HG02870 (cell line): ENCODE data around the gene NEK9.
"Not testable (repeated sequence)": the region's sequence is repeated elsewhere in the genome, so short reads cannot be mapped to it uniquely, and the experiment has no call there.

ENCODE experiments used
- ATAC-seq: cut with Tn5 transposase; IDR thresholded peaks from one replicate; pipeline ENCODE4 v1.9.1; 2021; ENCODE audit warnings: mild to moderate bottlenecking, moderate library complexity; ENCODE audit not compliant: unreplicated experiment

The NEK9 gene

DNA sequence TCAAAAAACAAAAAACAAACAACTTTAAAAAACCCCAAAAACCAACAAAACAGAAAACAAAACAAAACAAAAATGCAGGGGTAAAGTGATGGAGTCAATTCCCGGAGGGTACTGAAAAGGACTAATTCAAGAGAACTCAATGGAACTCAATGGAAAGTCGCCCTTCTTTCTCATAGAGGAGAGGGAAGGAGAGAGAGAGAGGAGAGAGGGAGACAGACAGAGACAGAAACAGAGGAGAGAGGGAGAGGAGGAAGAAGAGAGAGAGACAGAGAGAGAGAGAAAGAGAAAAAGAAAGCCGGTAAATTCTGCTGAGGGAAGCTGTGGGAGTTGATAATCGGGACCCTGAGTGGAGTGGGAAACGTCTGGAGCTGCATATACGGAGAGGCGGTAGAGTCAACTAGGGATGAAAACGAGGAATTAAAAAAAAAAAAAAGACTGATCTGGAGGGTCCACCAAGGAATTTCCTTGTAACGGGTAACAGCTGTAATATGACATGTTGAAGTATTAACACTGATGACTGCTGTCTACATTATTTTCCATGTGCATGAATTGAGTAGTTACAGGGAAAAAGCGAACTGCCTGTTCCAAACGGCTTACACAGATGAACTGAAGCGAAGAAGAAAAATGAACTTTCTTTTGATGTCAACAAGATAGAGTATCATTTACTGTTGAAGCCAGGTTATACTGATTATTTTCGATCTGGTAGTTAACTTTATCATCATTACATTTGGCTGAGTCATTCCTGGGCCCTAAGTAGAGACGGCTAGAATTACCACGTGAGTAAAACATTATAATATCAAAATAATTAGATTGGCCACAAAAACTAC, 58.3 kb downstream of the NEK9 start:
- peak; percentile 5 for ATAC-seq

DNA sequence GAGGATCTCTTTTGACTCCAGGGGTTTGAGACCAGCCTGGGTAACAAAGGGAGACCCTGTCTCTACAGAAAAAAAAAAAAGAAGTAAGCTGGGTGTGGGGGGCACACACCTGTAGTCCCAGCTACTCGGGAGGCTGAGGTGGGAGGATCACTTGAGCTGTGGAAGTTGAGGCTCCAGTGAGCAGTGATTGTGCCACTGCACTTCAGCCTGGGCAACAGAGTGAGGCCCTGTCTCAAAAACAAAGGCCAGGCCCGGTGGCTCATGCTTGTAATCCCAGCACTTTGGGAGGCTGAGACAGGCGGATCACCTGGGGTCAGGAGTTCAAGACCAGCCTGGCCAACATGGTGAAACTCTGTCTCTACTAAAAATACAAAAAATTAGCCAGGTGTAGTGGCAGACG, 59.1 kb downstream of the NEK9 start:
- not testable (repeated sequence) for ATAC-seq

DNA sequence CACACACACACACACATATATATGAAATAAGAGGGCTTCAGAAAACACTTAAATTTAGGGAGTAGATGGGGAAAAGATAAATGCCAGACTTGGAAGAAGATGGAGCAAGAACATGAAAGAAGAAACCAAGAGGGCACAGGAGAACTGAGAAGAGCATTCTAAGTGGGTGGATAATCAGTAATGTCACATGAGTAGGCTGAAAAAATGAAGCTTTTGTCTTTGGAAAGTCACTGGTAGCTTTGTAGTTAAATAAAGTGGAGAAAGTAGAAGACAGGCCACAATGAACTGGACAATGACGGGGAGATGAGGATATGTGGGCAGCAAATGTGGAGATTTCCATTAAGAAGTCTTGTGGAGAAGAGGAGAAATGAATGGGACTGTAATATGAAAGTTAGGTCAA, 59.6 kb downstream of the NEK9 start:
- no peak for ATAC-seq

DNA sequence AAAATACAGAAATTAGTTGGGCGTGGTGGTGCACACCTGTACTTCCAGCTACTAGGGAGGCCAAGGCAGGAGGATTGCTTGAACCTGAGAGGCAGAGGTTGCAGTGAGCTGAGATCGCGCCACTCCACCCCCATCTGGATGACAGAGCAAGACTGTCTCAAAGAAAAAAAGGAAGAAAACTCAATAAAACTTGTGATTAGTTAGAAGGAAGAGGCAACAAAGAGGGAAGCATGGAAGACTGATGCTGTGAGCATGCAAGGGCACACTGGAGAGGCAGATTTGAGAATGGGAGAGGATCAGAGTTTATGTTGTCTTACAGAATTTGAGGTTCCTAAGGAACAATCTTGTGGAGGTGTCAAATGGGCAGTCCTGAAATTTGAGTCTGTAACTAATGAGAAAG, 60.2 kb downstream of the NEK9 start:
- ATAC-seq: no peak

DNA sequence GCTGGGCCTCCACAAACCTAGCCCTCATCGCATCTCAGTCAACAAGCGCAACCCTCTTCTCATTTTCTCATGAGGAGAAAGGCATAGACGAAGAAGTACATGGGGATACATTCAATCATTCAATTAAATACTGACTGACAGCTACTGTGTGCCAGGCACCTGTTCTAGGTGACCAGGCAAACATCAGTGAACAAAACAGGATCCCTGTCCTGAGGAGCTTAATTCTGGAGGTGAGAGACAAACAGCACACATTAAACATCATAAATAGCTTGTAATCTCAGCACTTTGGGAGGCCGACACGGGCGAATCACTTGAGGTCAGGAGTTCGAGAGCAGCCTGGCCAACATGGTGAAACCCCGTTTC, 62.7 kb downstream of the NEK9 start:
- no peak for ATAC-seq

DNA sequence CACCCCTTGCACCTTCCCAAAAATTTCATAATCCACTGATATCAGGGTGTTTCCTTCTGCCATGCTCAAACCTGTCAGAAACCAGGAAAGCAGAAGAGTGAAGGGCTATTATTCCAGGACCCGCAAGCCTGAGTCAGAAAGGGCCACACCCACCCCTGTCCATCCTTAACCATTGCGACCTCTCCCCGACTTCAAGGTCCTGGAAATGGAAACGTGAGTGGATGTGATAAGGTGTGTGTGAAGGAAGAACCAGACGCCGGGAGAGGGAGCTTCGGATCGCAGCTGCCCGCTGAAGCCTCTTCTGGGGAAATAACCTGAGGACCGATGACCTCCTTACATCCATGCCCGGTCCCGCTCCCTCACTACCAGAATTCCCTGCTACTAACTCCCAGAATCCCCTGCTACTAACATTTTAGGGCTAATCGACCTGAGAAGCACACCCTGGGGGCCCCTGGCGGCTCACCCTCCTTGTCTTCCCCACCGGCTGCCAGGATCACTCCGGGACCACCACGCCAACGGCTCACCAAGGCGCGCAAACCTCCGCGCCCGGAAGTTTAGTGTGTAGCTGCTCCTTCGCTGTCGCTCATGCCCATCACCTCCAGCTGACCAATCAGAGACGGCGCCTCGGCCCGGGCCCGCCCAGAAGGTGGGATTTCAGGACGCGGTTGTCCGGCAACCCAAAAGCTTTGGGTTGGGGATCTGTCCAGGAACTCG, 63.2 kb downstream of the NEK9 start, which contains the start of gene ACYP1:
Gene ACYP1 (minus strand): TSS at position 534 of the 714 bp plus-strand sequence. CDS start 471 bp downstream, at position 63.
- peak; percentile 98 for ATAC-seq

DNA sequence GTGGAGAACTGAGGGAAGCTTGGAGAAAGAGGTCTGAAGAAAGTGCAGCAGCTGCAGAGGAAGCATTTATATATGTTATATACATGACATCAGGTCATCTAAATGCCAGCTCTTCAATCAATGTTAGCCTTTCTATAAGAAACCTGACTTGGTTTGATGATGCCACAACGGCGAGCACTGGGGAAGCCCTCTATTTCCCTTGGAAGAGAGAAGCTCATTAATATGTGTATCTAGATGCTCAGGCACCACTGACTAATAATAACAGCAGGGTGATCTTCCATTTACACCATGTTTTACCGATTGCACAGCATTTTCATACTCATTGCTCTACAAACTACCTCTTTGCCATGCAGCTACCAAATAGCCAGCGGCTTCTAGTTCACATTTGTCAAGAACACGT, 63.8 kb downstream of the NEK9 start:
- no peak for ATAC-seq

GRCh38 chr14:75060420-75060819, 66.4 kb downstream of the NEK9 start:
- ATAC-seq: no peak

GRCh38 chr14:75059642-75060041, 67.2 kb downstream of the NEK9 start:
- no peak for ATAC-seq

GRCh38 chr14:75054421-75054820, 72.4 kb downstream of the NEK9 start:
- ATAC-seq: no peak

DNA sequence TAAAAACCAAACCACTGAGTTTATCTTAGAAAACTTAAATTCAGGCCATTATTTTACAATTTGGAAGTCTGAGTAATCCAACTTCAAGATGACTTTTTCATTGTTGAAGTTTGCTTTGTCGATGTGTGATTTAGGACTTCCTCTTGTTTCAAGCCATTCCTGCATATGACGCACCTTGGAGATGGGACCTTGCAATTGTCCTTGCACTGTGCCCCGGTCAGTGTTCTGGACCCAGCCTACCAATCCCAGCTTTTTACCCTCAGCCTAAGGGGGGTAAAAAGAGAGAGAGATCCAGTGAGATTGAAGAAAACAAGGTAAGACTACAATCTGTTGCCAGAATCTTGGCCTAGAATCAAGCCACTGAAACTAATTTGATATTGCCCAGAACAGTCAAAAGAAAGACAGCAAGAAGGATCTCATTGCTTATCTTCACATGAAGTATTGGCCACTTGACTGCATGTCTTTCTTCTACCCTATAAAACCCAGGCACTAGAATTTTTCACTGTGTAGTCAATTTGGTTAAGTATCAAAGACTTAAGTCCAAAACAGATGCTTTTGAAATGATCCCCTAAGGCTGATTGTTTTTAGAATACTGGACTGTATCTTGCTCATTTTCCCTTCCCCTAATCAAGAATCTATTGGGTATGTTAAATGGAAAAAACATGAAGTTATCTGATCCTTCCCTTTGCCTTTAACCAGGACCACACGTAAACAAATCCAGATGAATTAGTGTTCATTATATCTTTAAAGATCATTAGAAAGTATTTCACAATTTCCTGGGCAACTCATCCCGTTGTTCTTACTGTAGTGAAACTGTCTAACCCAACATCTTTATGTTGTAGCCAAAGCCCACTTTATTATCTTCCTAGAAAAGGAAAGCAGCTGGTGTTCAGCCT, 73.2 kb downstream of the NEK9 start:
- ATAC-seq: no peak

GRCh38 chr14:75051556-75051899, 75.3 kb downstream of the NEK9 start:
- ATAC-seq: no peak

GRCh38 chr14:75050852-75051555, 75.8 kb downstream of the NEK9 start, which contains the start of gene MLH3:
Gene MLH3, minus strand, starts transcription at chr14:75051467. Its CDS starts 1,812 bp downstream, at chr14:75049655.
- ATAC-seq: peak; percentile 45

- no peak for ATAC-seq
Observed at GRCh38 chr14:75049731-75050201, 77.1 kb downstream of the NEK9 start.

DNA sequence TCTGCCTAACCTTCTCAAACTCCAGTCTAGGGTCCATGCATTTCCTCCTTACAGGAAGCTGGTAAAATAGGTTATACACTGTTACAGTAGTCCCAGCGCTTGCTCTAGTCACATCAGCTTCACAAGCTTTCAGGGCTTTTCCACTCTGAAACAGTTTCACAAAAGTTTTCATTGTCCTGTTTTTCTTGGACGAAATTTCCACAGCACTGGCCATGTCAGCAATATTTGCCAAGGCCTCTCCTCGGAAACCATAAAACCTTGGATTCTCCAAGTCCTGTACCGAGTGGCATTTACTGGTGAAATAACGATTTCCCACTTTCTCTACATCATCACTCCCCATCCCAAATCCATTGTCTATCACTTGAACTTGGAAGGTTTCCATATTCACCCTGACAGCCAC, 77.7 kb downstream of the NEK9 start:
- no peak for ATAC-seq

GRCh38 chr14:75048101-75048500, 78.7 kb downstream of the NEK9 start:
- no peak for ATAC-seq

- no peak for ATAC-seq
Observed at GRCh38 chr14:75047506-75047905, 79.3 kb downstream of the NEK9 start.

DNA sequence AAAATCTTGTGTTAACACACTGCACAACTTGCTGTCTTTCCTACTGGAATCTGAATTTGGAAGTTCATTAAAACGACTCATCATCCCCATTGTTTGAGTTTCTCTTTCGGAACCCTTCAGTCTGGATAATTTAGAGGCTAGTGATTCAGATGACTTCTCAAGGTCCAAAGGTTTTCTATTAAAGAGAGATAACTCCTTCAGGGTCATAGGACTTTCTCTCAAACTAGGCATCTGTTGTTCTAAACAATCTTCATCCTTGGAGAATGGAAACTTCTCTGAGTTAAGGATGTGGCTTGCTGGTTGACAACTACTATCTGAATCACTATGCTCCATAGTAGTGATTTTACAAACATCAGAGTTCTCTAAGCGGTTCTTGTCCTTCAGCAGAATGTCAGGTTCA, 79.9 kb downstream of the NEK9 start:
- no peak for ATAC-seq

GRCh38 chr14:75046275-75046674, 80.6 kb downstream of the NEK9 start:
- ATAC-seq: no peak

GRCh38 chr14:75044752-75045151, 82.1 kb downstream of the NEK9 start:
- no peak for ATAC-seq

DNA sequence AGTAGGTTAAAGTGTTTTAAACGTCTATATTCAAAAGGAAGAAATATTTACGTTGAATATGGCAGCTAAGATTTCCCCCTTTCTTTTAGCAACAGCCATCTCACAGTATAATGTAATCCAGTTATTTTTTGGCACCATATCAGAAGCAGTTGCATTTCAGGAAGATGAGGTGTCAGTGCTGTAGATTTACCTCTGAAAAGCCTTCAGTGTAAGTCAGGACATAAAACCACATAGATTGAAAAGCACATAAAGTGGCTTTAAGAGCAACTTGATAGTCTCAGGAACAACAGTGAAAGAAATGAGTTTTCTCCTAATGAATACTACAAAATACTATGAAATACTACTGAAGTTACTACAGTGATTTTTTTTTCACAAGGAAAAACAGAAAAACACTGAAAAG, 82.5 kb downstream of the NEK9 start:
- no peak for ATAC-seq
